ENCODE data around the gene UBA1.

The UBA1 gene

GRCh38 chrX:47212381-47213293, 19.0 kb downstream of the UBA1 start:
- DNase-seq (ENCODE audit: low read depth): no peak

- DNase-seq (ENCODE audit: low read depth): no peak
These were observed 20.9 kb downstream of the UBA1 start for GRCh38 chrX:47214435-47215077.

GRCh38 chrX:47215291-47215900, 21.8 kb downstream of the UBA1 start:
- DNase-seq (ENCODE audit: low read depth): no peak

- no peak for DNase-seq (ENCODE audit: low read depth)
These were observed 22.8 kb downstream of the UBA1 start for GRCh38 chrX:47216393-47216925.

GRCh38 chrX:47217121-47217851, 23.7 kb downstream of the UBA1 start:
- DNase-seq (ENCODE audit: low read depth): peak; percentile 20

GRCh38 chrX:47217852-47218279, 24.2 kb downstream of the UBA1 start:
- peak; percentile 91 for DNase-seq (ENCODE audit: low read depth)

GRCh38 chrX:47218280-47218919, 24.8 kb downstream of the UBA1 start, which contains the start of gene CDK16:
Gene CDK16 (plus strand): TSS chrX:47218681. CDS start chrX:47223558, 4,877 bp downstream.
- peak; percentile 73 for DNase-seq (ENCODE audit: low read depth)

GRCh38 chrX:47218920-47219815, 25.5 kb downstream of the UBA1 start:
- no peak for DNase-seq (ENCODE audit: low read depth)

GRCh38 chrX:47221756-47222155, 28.1 kb downstream of the UBA1 start:
- DNase-seq (ENCODE audit: low read depth): no peak

GRCh38 chrX:47222751-47223350, 29.2 kb downstream of the UBA1 start:
- no peak for DNase-seq (ENCODE audit: low read depth)

GRCh38 chrX:47223476-47224250, 30.0 kb downstream of the UBA1 start:
- DNase-seq (ENCODE audit: low read depth): no peak

- no peak for DNase-seq (ENCODE audit: low read depth)
These were observed 30.8 kb downstream of the UBA1 start for GRCh38 chrX:47224266-47224895.

- DNase-seq (ENCODE audit: low read depth): no peak
These were observed 31.3 kb downstream of the UBA1 start for GRCh38 chrX:47224896-47225290.

GRCh38 chrX:47226071-47226470, 32.4 kb downstream of the UBA1 start:
- DNase-seq (ENCODE audit: low read depth): no peak

GRCh38 chrX:47226531-47227333, 33.1 kb downstream of the UBA1 start:
- DNase-seq (ENCODE audit: low read depth): no peak

GRCh38 chrX:47227334-47227583, 33.6 kb downstream of the UBA1 start:
- DNase-seq (ENCODE audit: low read depth): no peak

- DNase-seq (ENCODE audit: low read depth): no peak
These were observed 35.1 kb downstream of the UBA1 start for GRCh38 chrX:47228550-47229270.

Data from HS-5 (cell line).